AG04450 (cell line): ENCODE results near the gene TRIO. TPM values are rescaled to one million over a fixed set of nuclear protein-coding genes. Genes with fewer than 3 reads are reported as not detected.

ENCODE experiments used
- CTCF ChIA-PET: fragments of 300-600, 350-600 bp; formaldehyde crosslinking; extraction: SDS; loops from one replicate; lab custom pipeline; 2022; ENCODE audit warnings: antibody characterized with exemption, inconsistent platforms; lab: Charles Lee
- POLR2A ChIA-PET: fragments of 350-600 bp; formaldehyde crosslinking; extraction: SDS; loops from one replicate; lab custom pipeline; 2021; ENCODE audit warnings: antibody characterized with exemption, inconsistent platforms; lab: Yijun Ruan, JAX
- DNase-seq: peaks from one replicate; pipeline ENCODE4 v3.0.0-alpha.2; 2011; ENCODE audit warnings: low read depth, low spot score
- H3K27ac ChIP-seq: one replicate; pipeline ENCODE4 v1.5.1; 2012; ENCODE audit warnings: low read depth, low read length, control low read depth
- H3K27me3 ChIP-seq: one replicate; pipeline ENCODE4 v1.6.0; 2012; ENCODE audit warnings: low read length; ENCODE audit not compliant: control insufficient read depth, insufficient read depth
- H3K4me3 ChIP-seq: 2 replicates; pipeline ENCODE4 v1.5.1; 2011; ENCODE audit warnings: mild to moderate bottlenecking, low read depth, low read length, control low read depth
- H3K9me3 ChIP-seq: 2 replicates; pipeline ENCODE4 v1.5.1; 2012; ENCODE audit warnings: low read length; ENCODE audit not compliant: control insufficient read depth, insufficient read depth
- CTCF ChIP-seq: IDR thresholded peaks from 2 replicates; pipeline ENCODE4 v1.5.1; 2011; ENCODE audit warnings: low read depth, low read length, control low read depth, inconsistent platforms
- polyA plus RNA-seq: library from polyadenylated mRNA; depleted of rRNA; stranded (reverse); fragments of >200 nt; gene quantifications from 2 replicates; pipeline ENCODE4 v1.2.3, GENCODE V29; 2011

TRIO gene
- polyA plus RNA-seq, 1 experiment, result 268 TPM

- Histone ChIP-seq H3K27ac (peak overlapping the region; percentile 97), H3K9me3 (no peaks in the 10 kb centered on the region), H3K27me3 (no peaks in the 10 kb centered on the region), H3K4me3 (0 out of 2 replicates have a peak overlapping the region, but pooled peaks have one; percentile 10)
- POLR2A ChIA-PET, result interaction anchor here (0.9 to 2.5 kb wide), 12 partner anchors 9 to 152 kb away, joined by 3 to 15 read pairs (median 4); no protein-coding TSS in a partner anchor
- DNase-seq, result no peak
- no peak for TF ChIP-seq CTCF
- CTCF ChIA-PET, result interaction anchor here (0.6 kb wide), 1 partner anchor 200 kb away, joined by 3 read pairs; no protein-coding TSS in a partner anchor
Observed at GRCh38 chr5:14189680-14190079, 46.5 kb downstream of the TRIO start.

- ChIA-PET CTCF (no interaction called here), POLR2A (interaction anchor here (0.9 to 2.5 kb wide), 15 partner anchors 10 to 153 kb away, joined by 3 to 15 read pairs (median 4); no protein-coding TSS in a partner anchor)
- Histone ChIP-seq H3K9me3 (no peaks in the 10 kb centered on the region), H3K27ac (peak overlapping the region; percentile 97), H3K4me3 (peak overlapping the region; percentile 34), H3K27me3 (no peaks in the 10 kb centered on the region)
- TF ChIP-seq CTCF, result no peak
- peak; percentile 95 for DNase-seq
Observed at GRCh38 chr5:14190194-14191164, 47.3 kb downstream of the TRIO start.

GRCh38 chr5:14191325-14191724, 48.2 kb downstream of the TRIO start:
- no peaks in the 10 kb centered on the region for H3K9me3 ChIP-seq
- H3K27me3 ChIP-seq, result no peaks in the 10 kb centered on the region
- TF ChIP-seq CTCF, result no peak
- H3K27ac ChIP-seq, result peak overlapping the region; percentile 97
- DNase-seq, result no peak
- POLR2A ChIA-PET, result interaction anchor here (1.0 kb wide), 1 partner anchor 31 kb away, joined by 4 read pairs; no protein-coding TSS in a partner anchor
- H3K4me3 ChIP-seq, result no peak overlapping the region
- CTCF ChIA-PET, result no interaction called here

- POLR2A ChIA-PET, result interaction anchor here (1.5 kb wide), 1 partner anchor 8 kb away, joined by 5 read pairs; no protein-coding TSS in a partner anchor
- no peak overlapping the region for H3K27ac ChIP-seq
- CTCF ChIA-PET, result interaction anchor here (0.8 to 2.6 kb wide), 3 partner anchors 14 to 77 kb away, joined by 3 to 7 read pairs (median 4); no protein-coding TSS in a partner anchor
Observed at GRCh38 chr5:14193496-14193895, 50.4 kb downstream of the TRIO start.

More at GRCh38 chr5:14193496-14193895, 50.4 kb downstream of the TRIO start:
- H3K4me3 ChIP-seq, result no peak overlapping the region
- no peaks in the 10 kb centered on the region for H3K27me3 ChIP-seq
- no peaks in the 10 kb centered on the region for H3K9me3 ChIP-seq
- DNase-seq, result no peak
- TF ChIP-seq CTCF, result no peak
